ENCODE results near the gene DNAH3.

- no peak for TF ChIP-seq CTCF (IDR thresholded peaks at IDR 0.05)
- TF ChIP-seq POLR2A (IDR thresholded peaks at IDR 0.05), result no peak
These were observed 33.1 kb downstream of the DNAH3 start for GRCh38 chr16:21117567-21117966.
